ENCODE measurements around the gene PLD5. TPM values are rescaled to one million over a fixed set of nuclear protein-coding genes. Genes with fewer than 3 reads are reported as not detected.

Gene PLD5
- total and polyA plus RNA-seq, 8 donors: 0.04 to 0.71 (median 0.24) TPM; not detected in 2

GRCh38 chr1:242425232-242425631, 99.3 kb downstream of the PLD5 start:
- Histone ChIP-seq H3K4me1 (no peaks in the 10 kb centered on the region), H3K9me3 (no peaks in the 10 kb centered on the region), H3K36me3 (no peaks in the 10 kb centered on the region), H3K4me3 (no peak overlapping the region), H3K27ac (no peak overlapping the region), H3K27me3 (peaks cover 0 to 4% (median 0%) of the 10 kb centered on the region in 4 donors)
- TF ChIP-seq, protein P1, sequence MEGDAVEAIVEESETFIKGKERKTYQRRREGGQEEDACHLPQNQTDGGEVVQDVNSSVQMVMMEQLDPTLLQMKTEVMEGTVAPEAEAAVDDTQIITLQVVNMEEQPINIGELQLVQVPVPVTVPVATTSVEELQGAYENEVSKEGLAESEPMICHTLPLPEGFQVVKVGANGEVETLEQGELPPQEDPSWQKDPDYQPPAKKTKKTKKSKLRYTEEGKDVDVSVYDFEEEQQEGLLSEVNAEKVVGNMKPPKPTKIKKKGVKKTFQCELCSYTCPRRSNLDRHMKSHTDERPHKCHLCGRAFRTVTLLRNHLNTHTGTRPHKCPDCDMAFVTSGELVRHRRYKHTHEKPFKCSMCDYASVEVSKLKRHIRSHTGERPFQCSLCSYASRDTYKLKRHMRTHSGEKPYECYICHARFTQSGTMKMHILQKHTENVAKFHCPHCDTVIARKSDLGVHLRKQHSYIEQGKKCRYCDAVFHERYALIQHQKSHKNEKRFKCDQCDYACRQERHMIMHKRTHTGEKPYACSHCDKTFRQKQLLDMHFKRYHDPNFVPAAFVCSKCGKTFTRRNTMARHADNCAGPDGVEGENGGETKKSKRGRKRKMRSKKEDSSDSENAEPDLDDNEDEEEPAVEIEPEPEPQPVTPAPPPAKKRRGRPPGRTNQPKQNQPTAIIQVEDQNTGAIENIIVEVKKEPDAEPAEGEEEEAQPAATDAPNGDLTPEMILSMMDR (IDR thresholded peaks at IDR 0.05): no peak
- FAIRE-seq: no peak
- ATAC-seq: no peak
- no peak for DNase-seq
- intact Hi-C loops (cut with DNase I): no loop called here
- 77 to 84% methylated on average over 4 of the region's 4 CpGs for WGBS, 2 donors

- no peaks in the 10 kb centered on the region for H3K36me3 ChIP-seq
- ATAC-seq: no peak
- WGBS, 2 donors: 11 to 21% methylated on average over 1 of the region's 1 CpG
- TF ChIP-seq, protein P1 (IDR thresholded peaks at IDR 0.05): no peak
- intact Hi-C loops (cut with DNase I): no loop called here
- DNase-seq: no peak
- FAIRE-seq: no peak
- no peak overlapping the region for H3K27ac ChIP-seq
- no peaks in the 10 kb centered on the region for H3K27me3 ChIP-seq
- H3K4me1 ChIP-seq: no peaks in the 10 kb centered on the region
- no peak overlapping the region for H3K4me3 ChIP-seq
- H3K9me3 ChIP-seq: no peaks in the 10 kb centered on the region
Measured at GRCh38 chr1:242416657-242417056, 107.8 kb downstream of the PLD5 start.

DNA sequence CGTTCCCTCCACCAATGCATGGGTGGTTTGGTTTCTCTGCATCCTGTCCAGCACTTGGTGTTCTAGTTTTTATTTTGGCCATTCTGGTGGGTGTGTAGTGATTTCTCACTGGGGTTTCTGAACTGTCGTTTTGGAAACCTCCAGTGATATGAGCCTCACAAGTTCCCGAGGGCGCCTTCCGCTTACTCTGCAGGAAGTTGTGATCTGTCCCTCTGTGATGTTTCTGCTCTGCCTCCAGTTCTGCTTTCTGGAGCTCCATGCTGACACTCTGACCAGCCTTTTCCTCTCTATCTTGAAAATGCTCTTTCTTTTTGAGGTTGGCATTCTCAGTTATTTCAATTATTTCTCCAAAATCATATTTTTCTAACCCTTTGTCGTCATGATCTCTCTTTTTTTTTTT, 111.6 kb downstream of the PLD5 start:
- no peak for DNase-seq
- no peak overlapping the region for H3K27ac ChIP-seq
- no peaks in the 10 kb centered on the region for H3K36me3 ChIP-seq
- TF ChIP-seq, protein P1 (IDR thresholded peaks at IDR 0.05): no peak
- no peaks in the 10 kb centered on the region for H3K4me1 ChIP-seq
- H3K4me3 ChIP-seq: no peak overlapping the region
- intact Hi-C loops (cut with DNase I): no loop called here
- no peak for FAIRE-seq
- H3K27me3 ChIP-seq: no peaks in the 10 kb centered on the region
- 50 to 64% methylated on average over 6 of the region's 6 CpGs for WGBS, 2 donors
- no peaks in the 10 kb centered on the region for H3K9me3 ChIP-seq
- ATAC-seq: no peak

DNA sequence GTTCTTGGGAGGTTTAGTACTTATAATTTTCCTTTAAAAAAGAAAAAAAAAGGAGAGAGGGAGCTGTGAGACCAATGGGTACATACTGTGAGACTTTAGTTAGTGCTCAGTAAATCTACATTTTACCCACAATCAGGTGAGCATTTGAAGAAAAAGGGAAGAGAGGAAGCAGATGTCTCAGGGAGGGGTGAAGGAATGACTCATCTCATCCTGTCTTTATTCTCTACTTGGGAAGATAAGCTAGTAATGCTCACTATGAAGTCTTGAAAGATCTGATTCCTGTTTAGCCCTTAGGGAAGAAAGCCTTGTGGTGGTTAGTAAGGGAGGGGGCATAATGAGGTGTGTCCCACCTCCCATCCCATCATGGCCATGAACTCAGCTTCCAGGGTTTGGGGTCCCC, 112.6 kb downstream of the PLD5 start:
- H3K4me1 ChIP-seq: no peaks in the 10 kb centered on the region
- no peak for ATAC-seq
- H3K27me3 ChIP-seq: no peaks in the 10 kb centered on the region
- TF ChIP-seq, protein P1 (IDR thresholded peaks at IDR 0.05): no peak
- no peak overlapping the region for H3K27ac ChIP-seq
- no peaks in the 10 kb centered on the region for H3K36me3 ChIP-seq
- no peak overlapping the region for H3K4me3 ChIP-seq
- intact Hi-C loops (cut with DNase I): no loop called here
- no peak for DNase-seq
- no peaks in the 10 kb centered on the region for H3K9me3 ChIP-seq
- FAIRE-seq: no peak

- Histone ChIP-seq H3K9me3 (no peaks in the 10 kb centered on the region), H3K4me3 (no peak overlapping the region), H3K27me3 (no peaks in the 10 kb centered on the region), H3K4me1 (no peaks in the 10 kb centered on the region), H3K36me3 (no peaks in the 10 kb centered on the region), H3K27ac (no peak overlapping the region)
- FAIRE-seq: no peak
- DNase-seq: no peak
- TF ChIP-seq, protein P1 (IDR thresholded peaks at IDR 0.05): no peak
- 66 to 67% methylated on average over 2 of the region's 2 CpGs for WGBS, 2 donors
- intact Hi-C loops (cut with DNase I): no loop called here
- ATAC-seq: no peak
Measured at GRCh38 chr1:242405947-242406346, 118.5 kb downstream of the PLD5 start.
